Measurements from ENCODE around the gene DMTF1. TPM values are rescaled to one million over a fixed set of nuclear protein-coding genes. Genes with fewer than 3 reads are reported as not detected.
A peak's percentile ranks its signal among the peaks of the same experiment; 100 is the strongest.
"Not testable (repeated sequence)": the region's sequence is repeated elsewhere in the genome, so short reads cannot be mapped to it uniquely, and the experiment has no call there.

The DMTF1 gene
- total and polyA plus RNA-seq, 7 donors = 8.3 to 25.3 (median 16.8) TPM

GRCh38 chr7:87202208-87202607 lies 50.0 kb downstream of the DMTF1 start:
- H3K4me1 ChIP-seq = peaks cover 6% of the 10 kb centered on the region
- DNase-seq = no peak
- H3K4me3 ChIP-seq = no peak overlapping the region
- TF ChIP-seq, protein P1, sequence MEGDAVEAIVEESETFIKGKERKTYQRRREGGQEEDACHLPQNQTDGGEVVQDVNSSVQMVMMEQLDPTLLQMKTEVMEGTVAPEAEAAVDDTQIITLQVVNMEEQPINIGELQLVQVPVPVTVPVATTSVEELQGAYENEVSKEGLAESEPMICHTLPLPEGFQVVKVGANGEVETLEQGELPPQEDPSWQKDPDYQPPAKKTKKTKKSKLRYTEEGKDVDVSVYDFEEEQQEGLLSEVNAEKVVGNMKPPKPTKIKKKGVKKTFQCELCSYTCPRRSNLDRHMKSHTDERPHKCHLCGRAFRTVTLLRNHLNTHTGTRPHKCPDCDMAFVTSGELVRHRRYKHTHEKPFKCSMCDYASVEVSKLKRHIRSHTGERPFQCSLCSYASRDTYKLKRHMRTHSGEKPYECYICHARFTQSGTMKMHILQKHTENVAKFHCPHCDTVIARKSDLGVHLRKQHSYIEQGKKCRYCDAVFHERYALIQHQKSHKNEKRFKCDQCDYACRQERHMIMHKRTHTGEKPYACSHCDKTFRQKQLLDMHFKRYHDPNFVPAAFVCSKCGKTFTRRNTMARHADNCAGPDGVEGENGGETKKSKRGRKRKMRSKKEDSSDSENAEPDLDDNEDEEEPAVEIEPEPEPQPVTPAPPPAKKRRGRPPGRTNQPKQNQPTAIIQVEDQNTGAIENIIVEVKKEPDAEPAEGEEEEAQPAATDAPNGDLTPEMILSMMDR (IDR thresholded peaks at IDR 0.05) = no peak
- 91 to 95% (median 93%) methylated on average over 1 of the region's 1 CpG for WGBS, 3 donors
- H3K36me3 ChIP-seq (ENCODE audit: insufficient read depth in 1 of 2, low read depth in 1 of 2) = peaks cover 0 to 48% of the 10 kb centered on the region in 2 donors
- intact Hi-C loops (cut with DNase I) = loop anchor here (5.0 kb wide), 2 partner anchors 35 to 45 kb away; no protein-coding TSS in a partner anchor
- no peak overlapping the region for H3K27ac ChIP-seq
- ATAC-seq = no peak
- H3K27me3 ChIP-seq (ENCODE audit: insufficient read depth in 3 of 3, low read length in 2 of 3) = no peaks in the 10 kb centered on the region
- H3K9me3 ChIP-seq = peaks cover 11% of the 10 kb centered on the region

- Histone ChIP-seq H3K4me3 (no peak overlapping the region), H3K4me1 (peaks cover 6% of the 10 kb centered on the region), H3K27me3 (ENCODE audit: insufficient read depth in 3 of 3, low read length in 2 of 3) (no peaks in the 10 kb centered on the region), H3K27ac (no peak overlapping the region), H3K36me3 (ENCODE audit: insufficient read depth in 1 of 2, low read depth in 1 of 2) (peaks cover 0 to 43% of the 10 kb centered on the region in 2 donors), H3K9me3 (peaks cover 11% of the 10 kb centered on the region)
- ATAC-seq (no peak), DNase-seq (no peak)
- intact Hi-C loops (cut with DNase I) = loop anchor here (5.0 kb wide), 2 partner anchors 35 to 45 kb away; no protein-coding TSS in a partner anchor
- 96 to 100% (median 98%) methylated on average over 2 of the region's 2 CpGs for WGBS, 3 donors
- TF ChIP-seq, protein P1 (IDR thresholded peaks at IDR 0.05) = no peak
These were observed 50.5 kb downstream of the DMTF1 start for GRCh38 chr7:87202705-87203104.

DNA sequence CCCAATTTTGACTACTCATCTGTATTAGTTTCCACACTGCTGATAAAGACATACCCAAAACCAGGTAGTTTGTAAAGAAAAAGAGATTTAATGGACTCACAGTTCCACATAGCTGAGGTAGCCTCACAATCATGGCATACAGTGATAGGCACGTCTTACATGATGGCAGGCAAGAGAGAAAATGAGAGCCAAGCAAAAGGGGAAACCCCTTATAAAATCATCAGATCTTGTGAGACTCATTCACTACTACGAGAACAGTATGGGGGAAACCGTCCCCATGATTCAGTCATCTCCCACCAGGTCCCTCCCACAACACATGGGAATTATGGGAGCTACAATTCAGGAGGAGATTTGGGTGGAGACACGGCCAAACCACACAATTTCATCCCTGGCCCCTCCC lies 51.7 kb downstream of the DMTF1 start:
- H3K9me3 ChIP-seq = peaks cover 11% of the 10 kb centered on the region
- H3K27me3 ChIP-seq (ENCODE audit: insufficient read depth in 3 of 3, low read length in 2 of 3); H3K4me3 ChIP-seq; H3K27ac ChIP-seq; ATAC-seq; H3K4me1 ChIP-seq; DNase-seq: not testable (repeated sequence)
- WGBS, 3 donors = 78 to 85% (median 82%) methylated on average over 4 of the region's 4 CpGs
- intact Hi-C loops (cut with DNase I) = loop anchor here (5.0 kb wide), 2 partner anchors 37 to 47 kb away; no protein-coding TSS in a partner anchor
- peaks cover 0 to 30% of the 10 kb centered on the region in 2 donors for H3K36me3 ChIP-seq (ENCODE audit: insufficient read depth in 1 of 2, low read depth in 1 of 2)

DNA sequence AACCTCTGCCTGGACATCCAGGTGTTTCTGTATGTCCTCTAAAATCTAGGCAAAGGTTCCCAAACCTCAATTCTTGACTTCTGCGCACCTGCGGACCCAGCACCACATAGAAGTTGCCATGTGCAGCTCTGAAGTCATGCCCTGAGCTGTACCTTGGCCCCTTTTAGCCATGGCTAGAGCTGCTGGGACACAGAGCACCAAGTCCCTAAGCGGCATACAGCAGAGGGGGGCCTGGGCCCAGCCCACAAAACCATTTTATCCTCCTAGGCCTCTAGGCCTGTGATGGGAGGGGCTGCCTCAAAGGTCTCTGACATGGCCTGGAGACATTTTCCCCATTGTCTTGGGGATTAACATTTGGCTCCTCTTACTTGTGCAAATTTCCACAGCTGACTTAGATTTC lies 52.7 kb downstream of the DMTF1 start:
- intact Hi-C loops (cut with DNase I) = loop anchor here (5.0 kb wide), 2 partner anchors 38 to 48 kb away; no protein-coding TSS in a partner anchor
- H3K27ac ChIP-seq = no peak overlapping the region
- DNase-seq = no peak
- no peak overlapping the region for H3K4me3 ChIP-seq
- H3K27me3 ChIP-seq (ENCODE audit: insufficient read depth in 3 of 3, low read length in 2 of 3) = no peaks in the 10 kb centered on the region
- no peaks in the 10 kb centered on the region for H3K4me1 ChIP-seq
- H3K36me3 ChIP-seq (ENCODE audit: insufficient read depth in 1 of 2, low read depth in 1 of 2) = peaks cover 0 to 25% of the 10 kb centered on the region in 2 donors
- H3K9me3 ChIP-seq = peaks cover 11% of the 10 kb centered on the region
- 65 to 85% (median 67%) methylated on average over 3 of the region's 3 CpGs for WGBS, 3 donors
- ATAC-seq = peak in 3 of 4 donors; percentile 8 to 18 (median 11)
- TF ChIP-seq, protein P1 (IDR thresholded peaks at IDR 0.05) = no peak

DNA sequence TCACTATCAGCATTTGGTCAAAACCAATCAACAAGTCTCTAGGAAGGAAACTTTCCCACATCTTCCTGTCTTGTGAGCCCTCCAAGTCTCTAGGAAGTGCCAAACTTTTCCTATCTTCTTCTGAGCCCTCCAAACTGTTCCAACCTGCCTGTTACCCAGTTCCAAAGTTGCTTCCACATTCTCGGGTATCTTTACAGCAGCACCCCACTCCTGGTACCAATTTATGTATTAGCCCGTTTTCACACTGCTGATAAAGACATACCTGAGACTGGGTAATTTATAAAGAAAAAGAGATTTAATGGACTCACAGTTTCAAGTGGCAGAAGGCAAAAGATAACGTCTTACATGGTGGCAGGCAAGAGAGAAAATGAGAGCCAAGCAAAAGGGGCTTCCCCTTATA lies 53.4 kb downstream of the DMTF1 start:
- DNase-seq; H3K27me3 ChIP-seq (ENCODE audit: insufficient read depth in 3 of 3, low read length in 2 of 3); H3K27ac ChIP-seq; ATAC-seq; H3K4me3 ChIP-seq; H3K4me1 ChIP-seq; intact Hi-C loops (cut with DNase I): not testable (repeated sequence)
- 96 to 98% (median 97%) methylated on average over 3 of the region's 3 CpGs for WGBS, 3 donors
- peaks cover 0 to 19% of the 10 kb centered on the region in 2 donors for H3K36me3 ChIP-seq (ENCODE audit: insufficient read depth in 1 of 2, low read depth in 1 of 2)
- peaks cover 11% of the 10 kb centered on the region for H3K9me3 ChIP-seq

DNA sequence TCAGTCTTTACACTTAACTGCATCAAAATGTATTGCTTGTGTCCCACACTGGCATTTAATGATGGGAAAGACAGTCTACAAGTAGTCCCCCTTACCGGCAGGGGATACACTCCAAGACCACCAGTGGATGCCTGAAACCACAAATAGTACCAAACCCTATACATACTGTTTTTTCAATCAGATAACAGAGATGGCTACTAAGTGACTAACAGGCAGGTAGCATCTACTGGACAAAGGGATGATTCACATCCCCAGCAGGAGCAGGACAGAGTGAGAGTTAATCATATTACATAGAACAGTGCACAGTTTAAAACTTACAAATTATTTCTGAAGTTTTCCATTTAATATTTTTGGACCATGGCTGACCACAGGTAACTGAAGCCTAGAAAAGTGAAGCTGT lies 54.1 kb downstream of the DMTF1 start:
- TF ChIP-seq, protein P1 (IDR thresholded peaks at IDR 0.05) = no peak
- intact Hi-C loops (cut with DNase I) = no loop called here
- no peak overlapping the region for H3K27ac ChIP-seq
- no peak for ATAC-seq
- H3K9me3 ChIP-seq = peaks cover 11% of the 10 kb centered on the region
- DNase-seq = no peak
- no peaks in the 10 kb centered on the region for H3K4me1 ChIP-seq
- 94 to 100% (median 100%) methylated on average over 1 of the region's 1 CpG for WGBS, 3 donors
- peaks cover 0 to 12% of the 10 kb centered on the region in 2 donors for H3K36me3 ChIP-seq (ENCODE audit: insufficient read depth in 1 of 2, low read depth in 1 of 2)
- no peak overlapping the region for H3K4me3 ChIP-seq
- no peaks in the 10 kb centered on the region for H3K27me3 ChIP-seq (ENCODE audit: insufficient read depth in 3 of 3, low read length in 2 of 3)

Measured in psoas muscle (tissue), 8 donors.